ENCODE data around the gene GATM.

DNA sequence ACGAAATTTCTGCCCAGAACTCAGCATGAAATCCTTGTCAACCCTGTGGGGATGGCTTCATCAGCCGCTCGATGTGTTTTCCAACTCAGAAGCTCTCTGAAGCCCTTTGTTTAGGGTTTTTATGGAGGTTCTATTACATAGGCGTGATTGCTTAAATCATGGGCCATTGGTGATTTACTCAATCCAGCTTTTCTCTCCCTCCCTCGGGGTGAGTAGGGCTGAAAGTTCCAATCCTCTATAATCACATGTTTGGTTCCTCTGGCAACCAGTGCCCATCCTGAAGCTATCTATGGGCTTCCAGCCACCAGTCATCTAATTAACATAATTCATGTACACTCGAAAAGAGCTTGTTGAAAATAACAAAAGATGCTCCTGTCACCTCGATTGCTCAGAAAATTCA, 51.6 kb downstream of the GATM start:
- TF ChIP-seq EZH2 (IDR thresholded peaks at IDR 0.05; ENCODE audit: borderline replicate concordance, low read depth, low read length, poor library complexity, severe bottlenecking), result no peak
- TF ChIP-seq, protein P1, sequence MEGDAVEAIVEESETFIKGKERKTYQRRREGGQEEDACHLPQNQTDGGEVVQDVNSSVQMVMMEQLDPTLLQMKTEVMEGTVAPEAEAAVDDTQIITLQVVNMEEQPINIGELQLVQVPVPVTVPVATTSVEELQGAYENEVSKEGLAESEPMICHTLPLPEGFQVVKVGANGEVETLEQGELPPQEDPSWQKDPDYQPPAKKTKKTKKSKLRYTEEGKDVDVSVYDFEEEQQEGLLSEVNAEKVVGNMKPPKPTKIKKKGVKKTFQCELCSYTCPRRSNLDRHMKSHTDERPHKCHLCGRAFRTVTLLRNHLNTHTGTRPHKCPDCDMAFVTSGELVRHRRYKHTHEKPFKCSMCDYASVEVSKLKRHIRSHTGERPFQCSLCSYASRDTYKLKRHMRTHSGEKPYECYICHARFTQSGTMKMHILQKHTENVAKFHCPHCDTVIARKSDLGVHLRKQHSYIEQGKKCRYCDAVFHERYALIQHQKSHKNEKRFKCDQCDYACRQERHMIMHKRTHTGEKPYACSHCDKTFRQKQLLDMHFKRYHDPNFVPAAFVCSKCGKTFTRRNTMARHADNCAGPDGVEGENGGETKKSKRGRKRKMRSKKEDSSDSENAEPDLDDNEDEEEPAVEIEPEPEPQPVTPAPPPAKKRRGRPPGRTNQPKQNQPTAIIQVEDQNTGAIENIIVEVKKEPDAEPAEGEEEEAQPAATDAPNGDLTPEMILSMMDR (conservative IDR thresholded peaks at IDR 0.05; ENCODE audit: low read depth, low read length), result no peak
